ENCODE measurements around the gene CCNI2. TPM values are rescaled to one million over a fixed set of nuclear protein-coding genes. Genes with fewer than 3 reads are reported as not detected.

Gene CCNI2, protein sequence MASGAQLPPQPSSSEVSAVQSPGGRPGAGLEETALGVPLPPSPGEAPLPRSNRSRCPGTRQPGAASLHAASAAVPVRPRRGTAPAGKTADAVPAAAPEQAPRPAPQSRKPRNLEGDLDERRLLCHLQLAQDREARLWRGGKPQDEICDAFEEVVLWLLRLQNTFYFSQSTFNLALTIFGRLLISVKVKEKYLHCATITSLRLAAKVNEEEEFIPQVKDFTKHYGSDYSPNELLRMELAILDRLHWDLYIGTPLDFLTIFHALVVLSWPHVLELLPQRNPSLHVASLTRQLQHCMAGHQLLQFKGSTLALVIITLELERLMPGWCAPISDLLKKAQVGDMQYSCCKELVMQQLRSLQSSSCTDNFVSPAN
- total RNA-seq (10 to 100 TPM in 2 of 5 experiments, 1 to 10 TPM in 3; 3.5 to 44.9 (median 8.4) TPM), polyA plus RNA-seq (1 to 10 TPM; 2.4 to 5.0 TPM), total RNA-seq (5.5 reads per million, percentile 25 among the genes with 10 or more reads in this experiment)

DNA sequence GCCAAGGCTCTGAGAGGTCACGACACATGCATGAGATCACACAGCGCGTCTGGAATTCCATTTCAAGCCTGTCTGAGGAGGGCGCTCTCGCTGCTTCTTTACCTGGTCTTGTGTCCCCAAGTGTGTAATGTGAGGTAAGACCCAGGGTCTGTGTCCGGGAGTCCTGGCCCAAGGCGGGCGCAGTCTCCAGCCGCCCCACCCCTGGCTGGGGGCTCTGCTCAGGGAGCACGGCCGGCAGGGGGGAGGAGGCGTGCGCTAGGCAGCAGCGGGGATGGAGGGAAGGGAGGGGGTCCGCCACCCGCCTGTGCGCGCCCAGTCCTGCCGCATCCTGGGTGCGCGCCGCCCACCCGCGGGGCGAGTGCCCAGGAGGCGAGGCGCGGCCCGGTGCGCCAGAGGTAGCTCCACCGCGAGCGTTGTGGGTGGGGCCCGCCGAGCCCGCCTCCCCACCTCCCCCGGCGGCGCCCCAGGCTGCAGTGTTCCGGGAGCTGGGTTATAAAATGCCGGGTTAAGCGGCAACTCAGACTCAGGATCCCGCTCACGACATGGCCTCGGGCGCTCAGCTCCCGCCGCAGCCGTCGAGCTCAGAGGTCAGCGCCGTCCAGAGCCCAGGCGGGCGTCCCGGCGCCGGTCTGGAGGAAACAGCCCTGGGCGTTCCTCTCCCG lies at the start of gene CCNI2:
Gene CCNI2 (plus strand): TSS at position 473 of the 662 bp plus-strand sequence. CDS start 70 bp downstream, at position 543.
- ATAC-seq = peak; percentile 87
- Histone ChIP-seq H3K27ac (ENCODE audit: low read depth, low read length) (peak within 1 kb of the TSS; percentile 56), H3K27me3 (ENCODE audit: control insufficient read depth in 2 of 2, insufficient read depth in 2 of 2, low read length in 2 of 2) (no peaks in the 10 kb centered on the region), H3K36me3 (ENCODE audit: control insufficient read depth in 2 of 3, insufficient read depth in 3 of 3, low read length in 3 of 3) (peaks cover 0 to 6% (median 0%) of the 10 kb centered on the region in 3 experiments), H3K9me3 (ENCODE audit: control insufficient read depth in 2 of 3, low read length in 3 of 3) (no peaks in the 10 kb centered on the region), H3K4me3 (ENCODE audit: low read length) (peak within 1 kb of the TSS; percentile 49), H3K4me1 (ENCODE audit: control insufficient read depth in 2 of 2, insufficient read depth in 2 of 2, low read length in 2 of 2) (peaks cover 0 to 4% of the 10 kb centered on the region in 2 donors)
- Mint-ChIP-seq H3K9me3 (peaks cover 0 to 3% (median 0%) of the 10 kb centered on the region in 11 donors), H3K4me1 (peaks cover 0 to 41% (median 6%) of the 10 kb centered on the region in 7 donors), H3K36me3 (peaks cover 0 to 14% (median 0%) of the 10 kb centered on the region in 5 donors), H3K4me3 (peak within 1 kb of the TSS; percentile 66 to 89 (median 80)), H3K27ac (peak within 1 kb of the TSS; percentile 45 to 84 (median 73)), H3K27me3 (peaks cover 0 to 19% (median 7%) of the 10 kb centered on the region in 5 donors)
- ChIA-PET CTCF (interaction anchor here (0.6 to 1.1 kb wide), 5 partner anchors 9 to 213 kb away, joined by 3 to 4 read pairs (median 4); partner anchors contain the start of gene KIF3A), POLR2A (interaction anchor here (0.7 to 2.7 kb wide), 10 partner anchors 9 to 304 kb away, joined by 3 to 48 read pairs (median 4); partner anchors contain the start of genes AFF4, HSPA4, KIF3A and RAD50)
- intact Hi-C loops (cut with micrococcal nuclease) = loop anchor here (1.0 to 5.0 kb wide), 3 partner anchors 10 to 1255 kb away; partner anchors contain the start of genes KIF3A (in 2 of the 2) and VDAC1 (in 1 of the 2)
- peak; percentile 46 to 73 (median 68) for DNase-seq

GRCh38 chr5:132704875-132705274 lies 42.4 kb upstream of the CCNI2 start:
- Mint-ChIP-seq H3K9me3 (no peaks in the 10 kb centered on the region), H3K36me3 (peaks cover 12 to 51% (median 33%) of the 10 kb centered on the region in 5 donors), H3K4me1 (peaks cover 0 to 28% (median 0%) of the 10 kb centered on the region in 7 donors), H3K27me3 (no peaks in the 10 kb centered on the region), H3K27ac (no peak overlapping the region), H3K4me3 (no peak overlapping the region)
- ChIA-PET CTCF (no interaction called here), POLR2A (interaction anchor here (1.1 kb wide), 1 partner anchor 10 kb away, joined by 3 read pairs; no protein-coding TSS in a partner anchor)
- H3K36me3 ChIP-seq (ENCODE audit: control insufficient read depth in 2 of 3, insufficient read depth in 3 of 3, low read length in 3 of 3) = peaks cover 0 to 15% (median 0%) of the 10 kb centered on the region in 3 experiments
- H3K27ac ChIP-seq (ENCODE audit: low read depth, low read length) = no peak overlapping the region
- no peak for DNase-seq
- no peak overlapping the region for H3K4me3 ChIP-seq (ENCODE audit: low read length)
- H3K9me3 ChIP-seq (ENCODE audit: control insufficient read depth in 2 of 3, low read length in 3 of 3) = no peaks in the 10 kb centered on the region
- no peak for ATAC-seq
- no peaks in the 10 kb centered on the region for H3K4me1 ChIP-seq (ENCODE audit: control insufficient read depth in 2 of 2, insufficient read depth in 2 of 2, low read length in 2 of 2)
- H3K27me3 ChIP-seq (ENCODE audit: control insufficient read depth in 2 of 2, insufficient read depth in 2 of 2, low read length in 2 of 2) = no peaks in the 10 kb centered on the region
- intact Hi-C loops (cut with micrococcal nuclease) = loop anchor here in 1 of 2 donors (5.0 kb wide), 1 partner anchor 43 kb away; no protein-coding TSS in a partner anchor

DNA sequence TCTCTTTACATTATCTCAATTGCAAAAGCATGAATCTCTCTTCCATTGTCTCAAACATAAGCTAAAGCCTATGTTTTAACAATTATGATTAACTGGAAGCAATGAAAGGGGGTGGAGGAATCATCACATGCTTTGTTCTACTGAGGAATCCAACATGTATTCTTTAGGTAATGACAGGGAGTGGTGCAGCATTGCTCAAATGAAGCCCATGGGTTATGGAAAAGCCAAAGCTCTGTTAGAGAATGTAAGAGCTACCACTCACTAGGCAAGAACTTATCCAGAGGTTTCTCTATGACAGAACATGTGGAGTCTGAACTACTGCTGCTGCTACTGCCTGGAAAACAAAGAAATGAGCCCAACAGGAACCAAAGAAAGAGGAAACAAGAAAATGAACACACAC lies 38.6 kb upstream of the CCNI2 start:
- ATAC-seq (no peak), DNase-seq (no peak)
- Mint-ChIP-seq H3K9me3 (peaks cover 0 to 1% (median 0%) of the 10 kb centered on the region in 11 donors), H3K36me3 (peaks cover 5 to 33% (median 14%) of the 10 kb centered on the region in 5 donors), H3K4me3 (no peak overlapping the region), H3K27me3 (no peaks in the 10 kb centered on the region), H3K27ac (no peak overlapping the region), H3K4me1 (peaks cover 0 to 21% (median 0%) of the 10 kb centered on the region in 7 donors)
- Histone ChIP-seq H3K27me3 (ENCODE audit: control insufficient read depth in 2 of 2, insufficient read depth in 2 of 2, low read length in 2 of 2) (no peaks in the 10 kb centered on the region), H3K4me3 (ENCODE audit: low read length) (no peak overlapping the region), H3K27ac (ENCODE audit: low read depth, low read length) (no peak overlapping the region), H3K36me3 (ENCODE audit: control insufficient read depth in 2 of 3, insufficient read depth in 3 of 3, low read length in 3 of 3) (no peaks in the 10 kb centered on the region), H3K9me3 (ENCODE audit: control insufficient read depth in 2 of 3, low read length in 3 of 3) (no peaks in the 10 kb centered on the region), H3K4me1 (ENCODE audit: control insufficient read depth in 2 of 2, insufficient read depth in 2 of 2, low read length in 2 of 2) (no peaks in the 10 kb centered on the region)
- intact Hi-C loops (cut with micrococcal nuclease) = no loop called here
- ChIA-PET POLR2A (interaction anchor here (0.6 kb wide), 1 partner anchor 199 kb away, joined by 3 read pairs; no protein-coding TSS in a partner anchor), CTCF (no interaction called here)

DNA sequence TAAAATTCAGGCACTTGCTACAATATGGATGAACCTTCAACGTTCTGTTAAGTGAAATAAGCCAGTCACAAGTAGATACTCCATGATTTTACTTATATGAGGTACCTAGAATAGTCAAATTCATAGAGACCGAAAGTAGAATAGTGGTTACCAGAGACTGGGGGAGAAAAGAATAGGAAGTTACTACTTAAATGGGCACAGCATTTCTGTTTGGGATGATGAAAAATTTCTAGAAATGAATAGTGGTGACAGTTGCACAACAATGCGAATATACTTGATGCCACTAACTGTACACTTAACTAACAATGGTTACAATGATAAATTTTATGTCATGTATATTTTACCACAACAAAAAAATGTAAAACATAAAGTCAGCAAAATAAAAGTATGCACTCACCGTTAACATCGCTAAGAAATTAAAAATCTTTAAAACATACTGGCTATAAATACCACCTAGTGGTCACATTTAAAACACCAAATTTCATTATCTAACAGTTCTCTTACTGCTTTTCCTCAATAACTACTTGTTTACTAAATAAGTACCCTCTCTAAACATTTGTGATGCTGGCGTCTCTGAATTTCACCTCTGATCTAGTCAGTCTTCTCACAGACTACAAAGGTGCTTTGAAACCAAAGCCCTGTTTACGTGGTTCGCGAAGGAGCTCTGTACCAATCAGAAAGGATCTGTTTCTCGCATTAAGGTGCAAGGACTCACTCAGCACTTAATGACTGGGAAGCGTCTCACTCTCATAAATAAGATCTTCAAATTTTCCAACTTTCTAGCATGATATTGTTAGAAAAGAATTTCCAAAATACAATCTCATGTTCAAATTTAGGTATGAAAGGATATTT lies 32.5 kb upstream of the CCNI2 start:
- POLR2A ChIA-PET = interaction anchor here (0.8 to 1.4 kb wide), 3 partner anchors 10 to 1142 kb away, joined by 3 to 4 read pairs (median 3); partner anchors contain the start of gene SEPTIN8
- Mint-ChIP-seq H3K36me3 (peaks cover 4 to 30% (median 13%) of the 10 kb centered on the region in 5 donors), H3K27ac (peak overlapping the region in 3 of 9 donors; percentile 22 to 78 (median 60)), H3K27me3 (no peaks in the 10 kb centered on the region), H3K4me3 (peak overlapping the region in 6 of 10 donors; percentile 28 to 70 (median 46)), H3K4me1 (peaks cover 0 to 20% (median 9%) of the 10 kb centered on the region in 7 donors), H3K9me3 (peaks cover 0 to 1% (median 0%) of the 10 kb centered on the region in 11 donors)
- Histone ChIP-seq H3K9me3 (ENCODE audit: control insufficient read depth in 2 of 3, low read length in 3 of 3) (no peaks in the 10 kb centered on the region), H3K27ac (ENCODE audit: low read depth, low read length) (no peak overlapping the region), H3K4me1 (ENCODE audit: control insufficient read depth in 2 of 2, insufficient read depth in 2 of 2, low read length in 2 of 2) (no peaks in the 10 kb centered on the region), H3K27me3 (ENCODE audit: control insufficient read depth in 2 of 2, insufficient read depth in 2 of 2, low read length in 2 of 2) (no peaks in the 10 kb centered on the region), H3K36me3 (ENCODE audit: control insufficient read depth in 2 of 3, insufficient read depth in 3 of 3, low read length in 3 of 3) (peaks cover 0 to 1% (median 0%) of the 10 kb centered on the region in 3 experiments), H3K4me3 (ENCODE audit: low read length) (no peak overlapping the region)
- DNase-seq (peak in 5 of 9 donors; percentile 6 to 23 (median 14)), ATAC-seq (peak; percentile 34)
- CTCF ChIA-PET = interaction anchor here (0.6 kb wide), 1 partner anchor 15 kb away, joined by 3 read pairs; no protein-coding TSS in a partner anchor
- intact Hi-C loops (cut with micrococcal nuclease) = loop anchor here (1.0 to 10.0 kb wide), 5 partner anchors 90 to 330 kb away; no protein-coding TSS in a partner anchor

DNA sequence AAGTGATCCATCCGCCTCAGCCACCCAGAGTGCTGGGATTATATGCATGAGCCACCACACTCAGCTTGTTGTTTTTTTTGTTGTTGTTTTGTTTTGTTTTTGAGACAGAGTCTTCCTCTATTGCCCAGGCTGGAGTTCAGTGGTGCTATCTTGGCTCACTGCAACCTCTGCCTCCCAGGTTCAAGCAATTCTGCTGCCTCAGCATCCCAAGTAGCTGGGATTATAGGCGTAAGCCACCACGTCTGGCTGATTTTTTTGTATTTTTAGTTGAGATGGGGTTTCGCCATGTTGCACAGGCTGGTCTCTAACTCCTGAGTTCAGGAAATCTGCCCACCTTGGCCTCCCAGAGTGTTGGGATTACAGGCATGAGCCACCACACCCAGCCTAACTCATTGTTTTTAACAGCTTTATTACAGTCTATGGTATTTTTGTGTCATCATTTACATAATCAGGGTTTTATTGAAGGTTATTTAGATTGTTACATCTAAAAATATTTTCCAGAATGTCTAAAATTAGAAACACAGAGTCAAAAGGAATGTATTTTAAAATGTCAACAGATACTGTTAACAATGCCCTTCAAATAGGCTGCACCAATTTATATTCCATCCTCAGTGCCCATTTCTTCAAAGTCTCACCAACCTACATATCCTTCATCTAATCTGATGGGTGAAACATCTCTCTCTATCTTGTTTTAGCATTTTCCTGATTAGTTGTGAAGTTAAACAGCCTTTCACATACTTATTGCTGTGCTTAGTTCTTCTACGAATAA lies 28.5 kb upstream of the CCNI2 start:
- no peak for ATAC-seq
- Mint-ChIP-seq H3K9me3 (no peaks in the 10 kb centered on the region), H3K4me1 (peaks cover 0 to 15% (median 9%) of the 10 kb centered on the region in 7 donors), H3K27me3 (no peaks in the 10 kb centered on the region), H3K27ac (no peak overlapping the region), H3K4me3 (no peak overlapping the region), H3K36me3 (peaks cover 0 to 40% (median 15%) of the 10 kb centered on the region in 5 donors)
- POLR2A ChIA-PET = no interaction called here
- Histone ChIP-seq H3K27ac (ENCODE audit: low read depth, low read length) (no peak overlapping the region), H3K36me3 (ENCODE audit: control insufficient read depth in 2 of 3, insufficient read depth in 3 of 3, low read length in 3 of 3) (peaks cover 0 to 9% (median 4%) of the 10 kb centered on the region in 3 experiments), H3K4me3 (ENCODE audit: low read length) (no peak overlapping the region), H3K9me3 (ENCODE audit: control insufficient read depth in 2 of 3, low read length in 3 of 3) (no peaks in the 10 kb centered on the region), H3K4me1 (ENCODE audit: control insufficient read depth in 2 of 2, insufficient read depth in 2 of 2, low read length in 2 of 2) (no peaks in the 10 kb centered on the region), H3K27me3 (ENCODE audit: control insufficient read depth in 2 of 2, insufficient read depth in 2 of 2, low read length in 2 of 2) (no peaks in the 10 kb centered on the region)
- DNase-seq = no peak
- CTCF ChIA-PET = no interaction called here
- intact Hi-C loops (cut with micrococcal nuclease) = loop anchor here in 1 of 2 donors (10.0 kb wide), 1 partner anchor 94 kb away; no protein-coding TSS in a partner anchor

All from naive thymus-derived CD4-positive, alpha-beta T cell (primary cell).